ENCODE measurements around the gene IQGAP3.

IQGAP3 gene

DNA sequence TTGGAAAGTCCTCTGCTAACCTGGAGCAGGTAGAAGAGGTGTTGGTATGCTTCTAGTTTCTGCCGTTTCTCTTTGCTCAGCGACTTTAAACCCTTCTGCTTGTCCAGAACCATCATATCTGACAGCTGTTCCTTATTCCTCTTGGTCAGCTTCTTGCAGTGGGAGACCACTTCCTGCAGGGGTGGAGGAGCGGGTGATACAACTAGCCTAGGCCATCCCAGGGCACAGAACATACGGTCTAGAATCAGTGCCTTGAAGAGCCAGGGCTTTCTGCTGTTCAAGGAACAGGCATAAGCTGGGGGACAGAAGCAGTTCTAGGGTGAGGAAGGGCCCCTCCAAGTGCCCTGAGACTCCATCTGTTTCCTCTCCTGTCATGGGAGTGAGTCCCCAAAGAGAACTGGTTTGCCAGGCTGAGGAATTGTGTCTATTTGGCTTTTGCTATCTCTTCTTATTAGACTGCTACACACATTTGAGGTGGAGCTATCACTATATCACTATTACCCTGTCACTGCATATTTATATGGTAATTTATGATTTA is 32.5 kb downstream of the IQGAP3 start:
- no peak for DNase-seq

DNA sequence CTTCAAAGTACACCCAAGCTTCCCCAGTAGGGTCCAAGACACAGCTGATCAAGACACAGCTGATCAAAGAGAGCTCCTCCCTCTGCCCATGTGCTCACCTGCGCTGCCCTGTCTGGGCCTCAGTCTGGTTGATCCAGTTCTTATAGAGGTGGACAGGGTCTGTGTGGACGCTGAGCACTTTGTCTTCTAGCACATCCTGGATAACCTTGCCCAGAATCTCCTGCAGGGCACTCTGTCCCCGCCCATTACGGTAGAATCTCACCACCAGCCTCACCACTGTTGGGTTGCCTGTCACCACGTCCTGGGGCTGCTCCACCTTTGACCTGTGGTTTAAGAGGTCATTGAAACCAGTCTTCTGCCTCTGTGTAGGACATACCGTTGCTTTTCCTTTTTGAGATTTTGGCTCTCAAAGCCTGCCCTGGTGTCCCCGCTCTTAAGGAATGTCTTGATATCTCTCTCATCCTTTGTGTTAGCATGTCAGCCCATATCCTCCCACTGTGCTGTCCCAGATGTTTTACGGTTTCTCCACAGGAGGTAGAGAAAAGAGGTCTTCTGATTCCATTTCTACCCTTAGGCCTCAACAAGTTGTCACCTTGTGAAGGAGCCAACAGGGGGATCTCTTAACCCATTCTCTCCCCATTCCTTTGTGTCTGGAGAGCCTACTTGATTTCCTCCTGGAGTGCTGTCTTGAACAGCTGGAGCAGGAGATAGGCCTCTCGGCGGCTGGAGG is 33.5 kb downstream of the IQGAP3 start:
- DNase-seq = no peak

DNA sequence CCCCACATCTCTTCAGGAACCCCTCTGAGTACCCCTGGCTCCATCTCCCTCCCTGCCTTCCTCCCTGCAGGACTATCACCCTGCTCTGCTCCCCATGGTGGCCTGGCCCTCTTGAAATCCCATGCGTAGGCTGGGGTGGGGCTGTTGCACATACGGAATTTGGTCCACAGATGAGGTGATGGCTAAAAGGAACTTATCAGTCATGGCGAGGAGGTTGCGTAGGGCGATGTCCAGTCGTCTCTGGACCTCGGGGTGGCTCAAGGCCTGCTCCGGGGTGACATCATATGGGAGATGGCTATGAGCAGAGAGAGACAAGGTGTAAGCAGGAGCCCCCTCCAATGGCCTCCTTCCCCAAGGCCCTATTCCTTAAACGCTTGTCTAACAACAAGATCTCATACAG is 35.3 kb downstream of the IQGAP3 start:
- no peak for DNase-seq

DNA sequence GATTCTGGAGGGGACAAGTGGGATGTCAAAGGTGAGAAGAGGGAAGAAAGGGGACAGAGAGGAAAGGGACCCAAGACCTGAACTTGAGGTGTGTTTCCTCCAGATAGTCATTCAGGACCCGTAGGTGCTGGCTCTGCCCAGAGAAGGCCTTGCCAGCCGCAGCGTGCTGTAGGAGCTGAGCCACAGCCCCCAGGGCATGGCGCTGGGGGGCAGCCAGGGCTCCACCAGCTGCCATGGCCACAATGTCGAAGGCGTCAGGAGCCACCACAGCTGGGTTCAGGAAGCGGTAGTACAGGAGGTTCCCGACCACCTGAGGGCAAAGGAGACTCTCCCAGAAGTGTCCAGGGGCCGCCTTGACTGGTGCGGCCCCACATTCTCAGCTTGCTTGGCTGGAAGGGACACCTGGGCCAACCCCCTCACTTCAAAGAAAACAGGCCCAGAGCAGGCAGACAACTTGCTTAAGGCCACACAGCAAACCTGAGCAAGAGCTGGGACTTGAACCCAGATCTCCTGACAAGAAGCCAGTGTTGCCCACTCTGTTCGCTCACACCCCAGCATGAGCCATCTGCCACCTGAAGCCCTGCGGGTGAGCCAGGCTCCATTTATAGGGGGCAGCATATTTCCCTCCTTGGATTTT is 37.8 kb downstream of the IQGAP3 start:
- no peak for DNase-seq

DNA sequence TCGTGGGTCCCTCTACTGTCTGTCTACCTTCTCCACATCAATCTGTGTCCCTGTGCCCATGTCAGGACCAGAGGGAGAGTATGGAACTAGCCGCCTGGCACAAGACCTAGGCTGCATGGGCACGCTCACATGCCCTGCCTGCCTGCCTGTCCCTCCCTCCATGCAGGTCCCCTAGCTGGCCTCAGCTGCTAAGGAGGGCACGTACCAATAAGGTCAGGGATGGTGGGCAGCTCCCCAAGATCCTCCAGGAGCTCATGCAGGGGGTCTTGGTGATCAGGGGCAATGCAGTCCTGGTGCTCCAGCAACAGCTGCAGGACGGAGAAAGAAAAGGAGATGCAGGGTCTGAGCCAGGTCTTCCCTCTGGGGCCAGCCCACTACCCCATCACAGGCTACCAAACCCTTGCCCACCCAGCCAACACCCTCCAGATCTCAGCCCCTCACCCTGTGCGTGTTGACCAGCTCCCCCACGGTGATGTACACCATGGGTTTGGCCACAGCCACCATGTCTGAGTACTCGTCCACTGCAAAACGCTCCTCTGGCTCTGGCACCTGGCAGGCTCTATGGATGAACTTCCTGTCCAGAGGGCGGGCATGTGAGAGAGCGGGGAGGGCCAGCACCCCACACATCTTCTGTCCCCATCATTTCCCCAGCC is 38.7 kb downstream of the IQGAP3 start:
- no peak for DNase-seq

DNA sequence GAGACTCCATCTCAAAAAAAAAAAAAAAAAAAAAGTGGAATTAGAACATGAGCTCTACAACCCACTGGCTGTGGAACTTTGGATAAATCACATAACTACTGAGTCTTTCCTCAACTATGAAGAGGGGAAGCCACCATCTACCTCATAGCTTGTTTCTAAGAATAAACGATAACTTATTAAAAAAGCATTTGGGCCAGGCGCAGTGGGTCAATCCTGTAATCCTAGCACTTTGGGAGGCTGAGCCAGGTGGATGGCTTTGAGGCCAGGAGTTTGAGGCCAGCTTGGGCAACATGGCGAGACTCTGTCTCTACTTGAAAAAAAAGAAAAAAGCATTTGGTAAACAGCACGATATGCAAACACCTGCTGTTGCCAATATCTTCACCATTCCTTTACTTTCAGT is 40.0 kb downstream of the IQGAP3 start:
- DNase-seq = no peak

DNA sequence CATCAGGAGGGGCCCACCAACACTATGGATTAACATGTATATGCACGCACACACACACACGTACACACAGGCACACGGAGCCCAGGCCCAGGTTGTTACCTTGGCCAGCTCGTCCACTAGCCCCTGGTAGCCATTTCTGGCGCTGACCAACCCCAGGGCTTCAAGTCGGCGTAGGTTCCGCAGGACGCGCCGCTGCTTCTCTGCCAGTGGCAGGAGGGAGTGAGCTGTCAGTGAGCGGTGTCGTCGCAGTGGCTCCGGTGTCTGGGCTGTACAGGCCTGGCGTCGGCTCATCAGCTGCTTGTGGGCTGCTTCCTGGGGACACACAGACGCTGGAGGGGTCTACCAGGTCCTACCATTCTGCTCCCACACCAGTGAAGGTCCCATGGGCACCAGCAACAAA is 42.4 kb downstream of the IQGAP3 start:
- no peak for DNase-seq

DNA sequence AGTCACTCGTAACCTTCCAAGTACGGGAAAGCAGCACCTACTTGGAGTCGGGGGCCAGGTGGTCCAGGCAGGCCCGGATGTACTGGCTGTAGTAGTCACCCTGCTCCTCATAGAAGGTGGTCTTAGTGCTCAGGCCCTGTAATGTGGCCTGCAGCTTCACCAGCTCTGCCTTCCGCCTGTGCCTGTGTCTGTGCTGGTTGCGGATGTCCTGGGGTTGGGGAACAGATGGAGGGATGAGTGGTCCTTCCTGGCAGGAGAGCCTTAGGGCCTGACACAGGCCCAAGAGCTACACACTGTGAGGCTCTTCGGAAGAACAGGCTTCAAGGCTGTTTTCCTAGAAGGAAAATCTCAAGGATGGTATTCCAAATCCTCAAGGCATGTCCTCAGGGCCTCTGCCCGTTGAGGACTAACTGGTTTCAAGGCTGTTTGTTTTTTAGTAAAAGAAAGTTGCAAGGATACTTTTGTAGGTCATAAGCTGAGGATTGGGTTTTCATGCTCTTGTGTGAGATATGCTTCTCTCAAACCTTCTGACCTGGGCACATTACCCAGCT is 43.4 kb downstream of the IQGAP3 start:
- no peak for DNase-seq

DNA sequence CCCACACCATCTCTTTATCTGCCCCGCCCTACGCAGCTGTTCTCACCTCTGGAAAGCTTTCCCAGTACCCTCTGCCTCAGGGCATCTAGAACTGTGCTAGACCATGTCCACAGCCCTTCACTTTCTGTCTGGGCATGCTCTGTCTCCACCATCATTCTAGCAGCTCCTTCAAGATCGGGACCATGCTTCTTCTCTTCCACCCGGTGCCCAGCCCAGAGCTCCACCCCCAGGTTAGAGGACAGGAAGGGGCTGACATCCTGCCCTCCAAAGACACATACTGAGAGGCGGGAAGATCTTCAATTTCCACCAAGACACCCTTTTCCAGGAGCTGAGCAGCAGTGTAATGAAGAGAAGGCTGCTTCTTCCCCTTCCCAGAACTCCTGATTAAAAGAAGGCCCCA is 44.1 kb downstream of the IQGAP3 start:
- DNase-seq = no peak

DNA sequence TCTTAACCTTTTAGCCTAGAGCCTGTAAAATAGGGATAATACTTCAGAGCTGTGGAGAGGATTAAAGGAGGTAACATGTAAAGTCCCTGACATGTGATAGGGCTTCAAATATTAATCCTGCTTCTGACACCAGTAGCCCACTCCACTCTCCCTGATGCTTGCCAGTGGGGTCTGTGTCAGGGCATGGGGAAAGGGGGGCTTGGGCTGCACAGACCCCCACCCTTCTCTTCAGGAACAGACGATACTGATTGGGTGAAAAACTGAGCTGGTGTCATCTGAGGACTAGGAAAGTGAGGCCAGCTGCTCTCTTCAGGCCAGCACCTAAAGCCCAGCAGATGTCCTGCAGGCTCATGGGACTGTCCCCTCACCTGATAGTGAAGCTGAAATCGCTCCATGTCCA is 44.8 kb downstream of the IQGAP3 start:
- DNase-seq = no peak

DNA sequence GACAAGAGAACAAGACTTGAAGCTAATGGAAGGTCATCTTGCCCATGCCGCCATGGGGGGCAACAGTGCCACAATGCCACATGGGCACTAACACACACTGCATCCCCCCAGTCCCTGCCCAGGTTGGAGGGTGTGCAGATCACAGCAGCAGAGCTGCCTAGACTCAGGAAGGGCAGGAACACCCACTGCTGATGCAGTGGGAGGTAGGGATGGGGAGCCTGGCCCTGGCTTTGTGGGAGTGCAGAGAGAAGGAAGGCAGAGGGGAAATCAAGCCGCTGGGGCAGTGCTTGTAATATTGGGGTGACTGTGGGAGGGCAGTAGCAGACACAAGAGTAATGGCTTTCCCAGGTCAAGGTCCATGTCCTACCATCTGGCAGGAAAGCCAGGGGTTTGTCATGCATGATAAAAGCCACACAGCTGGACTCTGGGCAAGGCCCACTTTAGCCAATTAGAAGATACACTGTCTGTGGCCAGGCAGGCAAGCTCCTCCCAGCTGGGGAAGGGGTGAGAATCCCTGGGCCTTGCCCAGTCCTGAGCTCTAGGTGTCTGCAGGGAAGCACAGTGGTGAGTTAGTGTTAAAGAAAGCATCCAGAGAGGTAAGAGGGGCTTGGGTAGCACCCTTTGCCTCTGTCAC is 46.4 kb downstream of the IQGAP3 start:
- DNase-seq = no peak

DNA sequence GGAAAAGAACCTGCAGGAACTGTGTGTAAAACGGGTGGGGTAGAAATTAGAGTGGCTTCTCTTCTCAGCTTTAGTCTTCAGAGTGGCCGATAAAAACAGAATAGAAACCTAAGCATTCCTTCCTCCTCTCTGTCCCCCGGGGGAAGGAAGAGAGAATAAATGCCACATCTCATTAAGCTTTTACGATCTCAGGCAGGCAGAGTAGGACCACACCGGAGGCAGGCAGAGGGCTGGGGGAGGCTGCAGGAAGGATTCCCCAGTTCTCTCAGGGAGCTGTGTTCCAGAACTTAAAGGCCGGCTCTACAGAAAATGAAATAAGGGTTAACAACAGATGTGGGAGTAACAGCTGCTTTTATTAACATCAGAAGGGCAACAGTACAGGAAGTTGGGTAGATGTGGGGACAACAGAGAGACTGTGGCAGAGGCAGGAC is 47.3 kb downstream of the IQGAP3 start:
- DNase-seq = no peak

DNA sequence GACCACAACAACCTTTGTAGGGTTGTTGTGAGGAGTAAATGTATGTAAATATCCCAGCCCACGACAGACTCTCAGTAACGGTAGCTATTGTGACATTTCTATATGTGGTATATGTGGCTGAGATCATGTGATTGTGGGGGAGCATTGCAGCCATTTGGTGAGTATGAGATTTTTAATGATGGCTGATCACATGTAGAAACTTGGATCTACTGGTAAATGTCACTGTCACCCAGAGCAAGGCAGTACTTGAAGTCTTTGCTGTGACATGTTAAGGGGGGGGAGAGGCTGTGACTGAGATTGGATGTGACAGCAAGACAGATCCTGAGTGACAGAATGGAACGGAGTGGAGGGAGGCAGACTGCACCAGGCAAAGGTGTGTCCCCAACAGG is 47.9 kb downstream of the IQGAP3 start:
- no peak for DNase-seq

DNA sequence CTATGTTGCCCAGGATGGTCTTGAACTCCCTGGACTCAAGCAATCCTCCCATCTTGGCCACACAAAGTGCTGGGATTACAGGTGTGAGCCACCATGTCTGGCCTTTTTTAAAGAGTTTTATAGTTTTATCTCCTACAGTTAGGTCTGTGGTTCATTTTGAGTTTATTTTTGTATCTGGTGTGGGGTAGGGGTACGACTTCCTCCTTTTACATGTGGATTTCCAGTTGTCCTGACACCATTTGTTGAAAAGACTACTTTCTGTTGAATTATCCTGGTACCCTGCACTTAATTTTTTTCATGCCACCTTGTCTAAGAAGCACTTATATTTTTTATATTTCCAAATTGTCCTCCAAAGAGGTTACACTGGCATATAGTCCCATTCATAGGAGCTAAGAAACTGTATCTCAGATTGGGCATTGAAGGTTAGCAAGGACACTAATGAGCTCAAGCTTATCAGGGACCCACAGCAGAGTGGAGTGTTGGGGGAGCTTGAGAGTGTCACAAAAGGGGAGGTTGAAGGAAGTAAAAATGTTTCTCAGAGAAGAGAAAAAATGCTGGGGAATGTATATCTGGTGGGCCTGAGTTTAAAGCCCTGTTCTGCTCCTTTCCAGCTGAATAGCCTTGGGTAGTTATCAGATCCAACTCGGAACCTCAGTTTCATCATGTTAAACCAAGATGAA is 48.4 kb downstream of the IQGAP3 start:
- no peak for DNase-seq

DNA sequence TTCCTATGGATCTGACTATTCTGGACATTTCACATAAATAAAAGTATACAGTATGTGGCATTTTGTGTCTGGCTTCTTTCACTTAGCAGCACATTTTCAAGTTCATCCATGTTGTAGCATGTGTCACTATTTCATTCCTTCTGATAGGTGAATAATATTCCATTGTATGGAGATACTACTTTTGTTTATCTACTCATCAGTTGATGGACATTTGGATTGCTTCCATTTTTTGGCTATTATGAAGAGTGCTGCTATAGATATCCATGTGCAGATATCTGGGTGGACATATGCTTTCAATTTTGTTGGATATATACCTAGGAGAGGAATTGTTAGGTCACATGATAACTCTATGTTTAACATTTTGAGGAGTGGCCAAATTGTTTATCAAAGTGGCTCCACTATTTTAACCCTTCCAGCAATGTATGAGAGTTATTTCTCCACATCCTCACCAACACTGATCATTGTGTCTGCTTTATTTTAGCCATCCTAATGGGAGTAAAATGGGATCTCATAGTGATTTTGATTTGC is 49.9 kb downstream of the IQGAP3 start:
- no peak for DNase-seq

DNA sequence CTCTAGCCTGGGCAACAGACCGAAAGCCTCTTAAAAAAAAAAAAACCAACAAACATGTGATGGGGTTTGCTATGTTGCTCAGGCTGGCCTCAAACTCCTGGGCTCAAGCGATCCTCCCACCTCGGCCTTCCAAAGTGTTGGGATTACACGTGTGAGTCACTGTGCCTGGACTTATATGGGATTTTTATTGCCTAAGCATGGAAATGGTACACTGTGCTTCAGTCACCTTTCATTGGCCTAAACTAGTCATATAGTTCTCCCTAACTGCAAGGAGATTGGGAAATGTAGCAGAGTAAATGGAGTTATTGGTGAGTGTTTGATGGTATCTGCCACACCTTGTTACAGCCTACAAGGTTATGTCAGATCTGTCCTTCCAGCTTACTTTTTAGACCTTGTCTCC is 54.6 kb downstream of the IQGAP3 start:
- no peak for DNase-seq

DNA sequence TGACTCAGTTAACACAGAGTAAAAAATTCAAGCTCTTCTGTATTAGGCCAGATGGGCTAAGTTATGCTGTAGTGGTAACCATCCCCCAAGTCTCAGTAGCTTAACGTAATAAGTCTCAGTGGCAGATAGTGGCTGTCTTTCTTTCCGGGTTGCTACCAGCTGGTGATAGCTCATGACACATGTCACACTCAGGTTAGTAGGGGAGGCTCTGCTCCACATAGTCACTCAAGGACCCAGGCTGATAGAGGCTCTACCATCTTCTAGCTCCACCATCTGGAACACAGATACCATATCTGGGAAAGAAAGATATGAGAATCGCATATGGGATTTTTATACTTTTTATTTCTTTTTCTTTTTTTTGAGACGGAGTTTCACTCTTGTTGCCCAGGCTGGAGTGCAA is 55.5 kb downstream of the IQGAP3 start:
- no peak for DNase-seq

DNA sequence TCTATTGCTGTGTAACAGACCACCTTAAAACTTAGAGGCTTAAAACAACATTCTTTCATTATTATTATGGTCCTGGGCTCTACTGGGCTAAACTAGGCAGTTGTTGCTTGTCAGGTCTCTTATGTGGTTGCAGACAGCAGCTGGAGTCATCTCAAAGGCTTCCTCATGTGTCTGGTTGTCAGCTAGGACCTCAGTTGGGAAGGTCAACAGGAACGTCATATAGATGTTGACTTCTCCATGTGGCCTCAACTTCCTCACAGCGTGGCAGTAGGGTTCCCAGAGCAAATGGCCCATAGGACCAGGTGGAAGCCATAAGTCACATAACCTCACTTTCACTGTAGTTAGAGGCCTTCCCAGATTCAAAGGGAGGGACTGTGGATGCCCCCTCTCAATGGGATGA is 56.4 kb downstream of the IQGAP3 start:
- no peak for DNase-seq

DNA sequence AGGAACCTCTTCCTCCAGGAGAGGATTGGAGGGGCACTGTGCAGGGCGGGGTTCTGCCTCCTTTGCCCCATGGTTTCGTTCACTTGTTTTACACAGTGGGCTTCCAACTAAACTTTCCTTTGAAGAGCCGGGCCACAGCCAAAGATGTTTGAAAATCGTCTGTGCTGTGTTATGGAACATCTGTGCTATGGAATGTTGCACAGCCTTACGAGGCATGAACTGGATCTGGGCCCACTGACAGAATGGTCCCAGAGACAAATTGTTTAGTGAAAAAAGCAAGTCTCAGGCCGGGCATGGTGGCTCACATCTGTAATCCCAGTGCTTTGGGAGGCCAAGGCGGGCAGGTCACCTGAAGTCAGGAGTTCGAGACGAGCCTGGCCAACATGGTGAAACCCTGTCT is 59.2 kb downstream of the IQGAP3 start:
- no peak for DNase-seq

DNA sequence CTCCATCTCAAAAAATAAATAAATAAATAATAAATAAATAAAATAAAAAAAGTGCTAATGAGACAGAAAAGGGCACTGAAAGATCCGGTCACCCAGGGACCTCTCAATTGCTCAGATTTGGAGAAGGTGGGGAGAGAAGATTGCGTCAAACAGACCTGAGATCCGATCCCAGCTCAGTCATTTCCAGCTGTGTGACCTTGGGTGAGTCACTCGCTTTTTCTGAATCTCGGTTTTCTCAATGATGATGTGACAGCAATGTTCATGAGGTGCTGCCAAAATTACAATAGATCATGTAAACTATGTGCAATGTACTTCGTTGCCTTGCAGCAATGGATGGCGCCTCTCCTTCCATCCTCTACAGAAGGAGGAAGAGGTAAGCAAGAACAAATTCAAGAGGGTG is 60.7 kb downstream of the IQGAP3 start:
- no peak for DNase-seq

DNA sequence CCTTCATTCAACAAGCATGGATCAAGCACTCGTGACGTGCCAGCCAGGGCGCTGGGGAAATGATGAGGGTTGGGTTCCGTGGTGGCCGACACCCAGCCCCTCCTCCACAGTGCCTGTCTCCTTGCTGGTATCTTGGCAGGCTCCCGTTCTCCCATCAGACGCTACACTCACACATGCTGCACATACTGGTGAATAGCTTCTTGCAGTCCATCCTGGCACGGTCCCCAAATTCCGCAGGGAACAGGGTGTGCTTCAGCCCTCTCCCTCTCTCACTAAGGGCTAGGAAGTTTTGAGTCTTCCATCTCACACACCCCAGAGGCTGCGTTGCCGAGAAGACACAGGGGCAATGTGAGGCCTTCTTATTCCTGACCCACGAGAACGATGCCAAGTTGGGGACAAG is 61.7 kb downstream of the IQGAP3 start:
- DNase-seq = no peak

DNA sequence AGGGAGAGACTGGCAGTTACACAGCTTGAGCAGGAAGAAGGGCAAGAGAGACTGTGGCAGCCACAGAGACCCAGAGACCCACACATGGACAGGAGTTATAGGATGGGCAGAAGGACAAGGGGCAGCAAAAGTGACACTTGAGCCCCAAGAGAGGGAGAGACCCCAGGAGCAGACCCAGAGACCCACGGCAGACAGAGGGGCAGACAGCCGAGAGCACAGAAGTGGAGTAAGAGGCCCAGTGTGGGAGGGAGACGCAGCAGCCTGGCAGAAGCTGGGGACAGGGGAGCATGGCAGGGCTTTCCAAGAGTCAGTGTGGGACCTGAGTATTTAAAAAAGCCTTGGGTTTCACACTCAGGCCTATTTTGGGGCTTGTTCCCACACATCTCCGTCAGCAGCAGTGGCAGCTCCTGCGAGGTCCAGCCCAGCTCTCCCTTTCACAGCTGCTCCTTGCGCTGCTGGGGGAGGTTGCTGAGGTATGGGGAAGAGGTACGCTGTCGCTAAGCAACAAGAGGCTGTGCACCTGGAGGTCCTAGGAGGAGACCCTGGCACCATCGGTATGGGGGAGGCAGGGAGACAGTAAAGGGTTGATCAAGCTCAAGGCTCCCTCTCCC is 62.8 kb downstream of the IQGAP3 start:
- DNase-seq = peak in 1 of 3 experiments; percentile 42
